Subcutaneous adipose tissue (tissue), 4 donors: ENCODE results near the gene ABTB2. TPM values are rescaled to one million over a fixed set of nuclear protein-coding genes. Genes with fewer than 3 reads are reported as not detected.

Experiments used
- CTCF ChIP-seq: fragments of 450-650 bp; IDR thresholded peaks from one replicate; pipeline ENCODE4 v1.5.1; 2016; ENCODE audit warnings: low read depth, mild to moderate bottlenecking, control low read depth, antibody characterized with exemption, moderate library complexity
- total RNA-seq, 4 donors: library from RNA; depleted of rRNA; stranded (reverse); fragments of >200 nt; gene quantifications; one replicate each; pipeline ENCODE4 v1.1.0, GENCODE V29; 2016

The ABTB2 gene
- total RNA-seq, 4 donors from 2014 or later = 0.88 to 1.9 (median 1.0) TPM

- TF ChIP-seq CTCF = no peak
Measured at GRCh38 chr11:34341931-34342533, 15.8 kb downstream of the ABTB2 start.

GRCh38 chr11:34341096-34341495 lies 16.7 kb downstream of the ABTB2 start:
- TF ChIP-seq CTCF = no peak

DNA sequence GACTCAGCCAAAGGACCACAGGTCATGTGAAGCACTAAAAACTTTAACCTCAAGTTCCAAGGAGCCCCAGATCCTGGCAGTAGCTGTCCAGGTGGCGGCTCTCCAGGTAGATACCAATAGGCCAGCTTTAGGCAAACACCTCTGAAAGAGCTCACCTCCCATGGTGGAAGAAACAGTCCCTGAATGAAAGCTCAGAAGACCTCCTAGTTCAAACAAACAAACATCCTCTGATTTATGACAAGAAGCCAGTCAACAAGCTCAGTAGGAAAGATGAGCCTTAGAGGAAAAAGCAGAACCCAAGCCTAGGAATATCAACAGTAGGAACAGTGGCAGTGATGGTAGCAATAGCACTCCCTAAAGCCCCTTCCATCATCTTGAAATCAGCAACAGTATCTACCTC lies 17.2 kb downstream of the ABTB2 start:
- TF ChIP-seq CTCF = no peak

DNA sequence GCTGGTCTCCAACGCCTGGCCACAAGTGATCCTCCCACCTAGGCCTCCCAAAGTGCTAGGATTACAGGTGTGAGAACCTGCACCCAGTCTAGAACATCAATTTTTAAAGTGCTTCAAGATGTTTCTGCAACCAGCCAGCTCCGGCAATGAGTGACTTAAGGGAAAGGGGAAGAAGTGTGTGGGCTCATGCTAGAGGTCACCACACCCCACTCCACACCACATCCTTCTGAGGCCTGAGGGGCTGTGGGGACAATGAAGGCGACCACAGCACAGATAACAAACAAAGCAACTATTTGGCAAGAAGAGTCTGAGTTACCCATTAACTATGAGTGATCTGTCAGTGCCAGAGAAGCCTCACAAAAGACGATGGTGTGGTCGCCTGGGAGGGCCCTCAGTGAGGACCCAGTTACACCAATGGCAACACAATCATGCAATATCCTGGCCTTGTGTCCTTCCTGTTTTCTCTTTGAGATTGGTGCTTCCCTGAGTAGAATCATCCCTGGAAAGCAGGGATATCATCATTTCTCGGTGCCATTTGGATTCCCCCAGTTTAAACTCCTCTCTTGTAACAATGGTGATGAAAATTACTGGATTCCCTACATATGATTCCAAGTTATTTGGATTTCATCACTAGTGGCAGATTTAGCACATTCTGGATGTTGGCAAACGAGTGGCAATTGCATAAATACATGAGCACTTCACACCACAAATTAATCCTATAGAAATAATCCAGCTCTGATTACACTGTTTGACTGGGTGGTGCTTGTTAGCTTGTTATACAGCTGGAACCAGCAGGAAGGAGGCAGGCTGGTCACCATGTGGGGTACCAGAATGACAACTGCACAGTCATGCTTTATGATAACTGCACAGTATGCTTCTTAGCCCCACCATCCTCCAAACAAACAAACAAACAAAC lies 18.4 kb downstream of the ABTB2 start:
- TF ChIP-seq CTCF = no peak

DNA sequence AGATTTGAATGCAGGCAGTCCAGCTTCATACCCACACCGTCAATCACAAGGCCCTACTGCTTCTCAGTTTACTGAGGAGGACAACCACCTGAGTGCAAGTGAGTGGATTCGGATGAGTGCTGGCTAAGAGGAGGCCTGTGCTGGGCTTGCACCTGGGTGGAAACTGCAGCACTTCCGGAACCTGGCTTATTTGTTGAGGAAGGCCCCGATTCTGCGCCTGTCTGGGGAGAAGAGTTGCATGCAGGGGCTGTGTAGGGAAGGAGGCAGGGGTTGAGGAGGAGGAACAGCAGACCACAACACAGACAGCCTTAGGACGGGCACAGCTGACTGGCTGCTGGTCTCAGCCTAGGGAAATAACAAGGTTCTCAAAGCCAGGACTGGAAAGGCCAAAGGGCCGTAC lies 20.8 kb downstream of the ABTB2 start:
- no peak for TF ChIP-seq CTCF

DNA sequence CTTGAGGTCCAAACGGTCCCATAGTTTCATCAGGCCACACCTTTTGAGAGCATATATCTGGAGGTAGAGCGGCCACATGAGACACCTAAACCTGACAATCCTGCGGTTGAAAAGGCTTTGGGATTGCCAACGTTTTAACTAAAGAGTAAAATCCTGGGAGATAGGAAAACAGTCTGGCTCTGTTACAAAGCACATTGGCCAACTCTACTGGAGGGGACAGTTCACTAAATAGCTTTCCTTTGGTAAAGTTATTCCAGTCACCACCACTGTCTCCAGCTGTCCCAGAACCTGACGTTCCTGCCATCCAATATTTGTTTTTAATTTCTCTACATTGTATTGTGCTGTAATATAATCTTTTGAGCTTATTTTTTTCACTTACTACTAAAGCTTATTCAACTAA lies 22.0 kb downstream of the ABTB2 start:
- TF ChIP-seq CTCF = no peak

DNA sequence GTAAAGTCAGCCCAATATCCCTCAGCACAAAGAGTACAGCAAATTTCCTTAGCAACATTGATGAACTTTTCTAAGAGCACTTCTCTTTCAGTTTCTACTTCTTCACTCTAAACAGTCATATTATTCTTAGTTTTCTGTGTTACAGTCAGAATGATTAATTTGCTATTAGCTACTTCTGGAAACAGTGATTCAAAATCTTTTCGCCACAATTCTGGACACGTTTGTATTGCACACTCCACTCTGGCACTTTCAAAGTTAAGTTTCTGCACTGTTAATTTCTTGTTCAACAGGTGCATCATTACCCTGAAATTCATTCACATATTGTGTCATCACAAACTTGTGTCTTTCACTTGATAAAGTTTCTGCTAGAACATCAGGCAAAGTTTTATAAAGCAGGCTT lies 22.5 kb downstream of the ABTB2 start:
- TF ChIP-seq CTCF = no peak
